DMS114 treated with DMSO at 0.1 percent for 48 hours (cell line): Measurements from ENCODE around the gene POLN.

Source experiments
- DNase-seq: peaks from one replicate; lab custom pipeline; 2025; ENCODE audit not compliant: unreplicated experiment; lab: John Stamatoyannopoulos, UW

The POLN gene

DNA sequence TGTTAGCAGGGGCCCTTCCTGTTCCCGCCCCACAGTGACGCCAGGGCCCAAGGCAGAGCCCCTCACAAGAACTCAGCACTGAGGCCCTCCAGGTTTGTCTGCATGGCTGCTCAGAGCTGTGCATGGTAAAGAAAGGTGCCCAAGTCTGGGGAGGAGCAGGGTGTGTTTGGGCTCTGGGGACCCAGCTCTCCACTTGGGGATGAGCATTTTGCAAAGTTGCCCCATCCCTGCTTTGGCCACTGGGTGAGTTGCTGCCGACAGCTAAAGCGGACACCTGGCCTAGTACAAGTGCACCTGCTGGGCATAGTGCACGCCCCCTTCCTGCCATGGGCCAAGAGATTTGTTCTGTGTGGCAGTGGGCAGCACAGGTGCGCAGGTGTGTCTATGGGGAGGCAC lies 22.0 kb upstream of the POLN start:
- no peak for DNase-seq

- no peak for DNase-seq
These were observed 21.0 kb upstream of the POLN start for GRCh38 chr4:2262944-2263250.

DNA sequence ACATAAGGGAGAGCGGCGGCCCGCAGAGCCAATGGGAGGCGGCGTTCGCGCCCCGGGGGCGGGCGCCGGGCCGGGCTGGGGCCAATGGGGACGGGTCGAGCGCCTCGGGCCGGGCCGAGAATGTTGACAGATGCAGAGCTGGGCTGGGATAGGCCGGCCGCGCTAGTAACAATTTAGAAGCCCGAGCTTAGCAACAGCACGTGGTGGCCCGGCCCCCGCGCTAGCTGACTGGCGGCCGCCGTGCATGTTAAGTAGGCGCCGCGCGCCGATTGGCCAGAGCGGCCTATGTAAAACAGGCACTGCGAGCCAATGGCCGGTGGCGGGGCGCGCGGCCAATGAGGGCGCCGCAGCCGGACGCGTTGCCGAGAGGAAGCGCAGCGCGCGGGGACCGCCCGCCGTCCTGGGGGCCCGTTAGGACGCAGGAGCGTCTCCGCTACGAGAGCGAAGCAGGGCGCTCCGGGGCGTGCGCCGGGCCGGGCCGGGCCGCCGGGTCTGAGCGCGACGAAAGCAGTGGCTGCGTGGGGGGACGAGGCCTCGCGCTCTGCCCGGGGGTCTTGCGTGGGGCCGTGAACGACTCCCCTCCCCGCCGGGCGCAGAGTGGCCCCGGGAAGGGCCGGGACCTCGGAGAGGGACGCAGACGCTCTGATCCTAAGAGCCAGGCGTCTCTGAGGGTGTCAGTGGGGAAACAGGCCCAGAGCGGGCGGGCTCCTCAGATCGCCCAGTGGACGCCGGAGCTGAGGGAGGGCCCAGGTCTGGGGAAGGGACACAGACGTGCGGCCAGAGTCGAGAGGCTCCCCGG lies 20.4 kb upstream of the POLN start:
- peak; percentile 95 for DNase-seq

DNA sequence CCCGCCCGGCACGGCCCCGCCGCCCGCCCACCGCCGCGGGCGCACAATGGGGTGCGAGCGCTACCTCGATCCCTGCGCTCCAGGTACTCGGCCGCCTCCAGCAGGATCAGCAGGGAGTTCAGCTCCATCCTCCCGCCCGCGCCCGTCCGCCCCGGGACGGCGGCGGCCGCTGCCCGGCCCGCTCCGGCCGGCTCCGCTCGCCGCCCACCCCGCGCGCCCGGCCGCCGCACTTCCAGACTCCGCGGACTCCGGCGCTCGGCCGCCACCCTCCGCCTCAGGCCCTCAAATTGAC lies 19.9 kb upstream of the POLN start, which contains the start of gene MXD4:
TSS of gene MXD4 (minus strand) at position 257 of the 292 bp plus-strand sequence. CDS start at position 128, 129 bp downstream.
- DNase-seq, result no peak

GRCh38 chr4:2261110-2261852 lies 19.4 kb upstream of the POLN start:
- DNase-seq, result no peak

DNA sequence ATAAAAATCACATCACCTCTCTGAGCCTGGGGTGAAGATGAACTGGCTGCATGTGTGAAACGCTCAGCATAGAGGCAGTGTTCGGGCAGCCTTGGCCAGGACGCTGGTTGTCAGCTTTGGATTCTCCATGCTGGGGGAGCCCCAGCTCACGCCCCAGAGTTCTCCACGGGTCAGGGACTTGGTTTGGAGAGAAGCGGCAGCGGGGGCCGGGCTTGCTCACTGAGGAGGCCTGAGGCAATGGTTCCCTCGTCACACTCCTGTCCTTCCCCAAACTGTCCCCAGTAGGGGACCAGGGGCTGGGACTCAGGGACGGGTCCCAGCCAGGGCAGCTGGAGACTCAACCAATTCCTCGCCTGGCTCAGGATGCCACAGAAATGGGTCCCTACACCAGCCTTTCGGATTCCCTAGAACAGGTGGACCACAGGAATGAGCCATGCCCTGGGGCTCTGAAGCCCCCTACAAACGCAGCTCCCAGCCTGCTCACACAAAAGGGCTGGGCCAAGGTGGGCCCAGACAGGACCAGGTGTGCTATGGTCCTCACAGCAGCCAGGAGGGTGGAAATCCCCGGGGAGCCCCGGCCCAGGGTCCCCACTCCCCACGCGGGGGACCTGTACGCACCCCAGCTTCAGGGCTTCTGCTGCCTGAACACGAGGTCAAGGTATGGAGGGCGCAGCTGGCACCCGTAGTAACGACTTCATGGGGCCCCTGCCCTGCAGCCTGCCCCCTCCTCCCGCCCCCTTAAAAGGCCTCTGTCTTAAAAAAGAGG lies 18.6 kb upstream of the POLN start:
- DNase-seq, result no peak

- DNase-seq, result no peak
These were observed 17.8 kb upstream of the POLN start for GRCh38 chr4:2259541-2260343.

GRCh38 chr4:2259036-2259540 lies 17.2 kb upstream of the POLN start:
- DNase-seq, result no peak

- no peak for DNase-seq
These were observed 16.4 kb upstream of the POLN start for GRCh38 chr4:2258091-2259035.

- no peak for DNase-seq
These were observed 15.6 kb upstream of the POLN start for GRCh38 chr4:2257361-2258081.

GRCh38 chr4:2256781-2257191 lies 14.9 kb upstream of the POLN start:
- no peak for DNase-seq

DNA sequence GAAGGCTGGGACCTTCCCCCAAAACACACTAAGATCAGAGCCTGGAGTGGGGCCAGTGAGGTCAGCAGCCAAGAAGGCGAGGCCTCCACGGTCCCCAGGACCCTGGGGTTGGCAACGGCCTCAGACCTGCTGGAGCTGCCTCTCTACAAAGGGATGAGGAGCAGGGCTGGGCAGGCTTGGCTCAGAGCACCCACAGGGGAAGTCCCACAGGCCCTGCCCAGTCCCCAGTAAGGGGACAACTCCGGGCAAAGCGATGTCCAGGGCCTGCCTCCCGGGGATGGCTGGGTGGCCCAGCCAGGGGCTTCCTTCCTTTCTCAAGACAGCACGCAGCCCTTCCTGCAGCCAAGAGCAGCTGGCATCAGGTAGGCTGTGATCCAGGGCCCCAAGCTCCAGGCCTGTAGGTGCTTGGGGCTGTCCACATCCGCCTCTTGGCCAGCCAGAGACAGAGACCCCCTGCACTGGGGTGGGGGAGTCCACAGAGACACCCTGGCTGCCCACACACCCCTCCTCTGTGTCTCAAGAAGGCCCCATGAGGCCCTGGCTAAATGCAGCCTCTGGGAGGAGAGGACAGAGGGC lies 14.3 kb upstream of the POLN start:
- DNase-seq, result no peak

- DNase-seq, result no peak
These were observed 13.7 kb upstream of the POLN start for GRCh38 chr4:2255501-2256155.

DNA sequence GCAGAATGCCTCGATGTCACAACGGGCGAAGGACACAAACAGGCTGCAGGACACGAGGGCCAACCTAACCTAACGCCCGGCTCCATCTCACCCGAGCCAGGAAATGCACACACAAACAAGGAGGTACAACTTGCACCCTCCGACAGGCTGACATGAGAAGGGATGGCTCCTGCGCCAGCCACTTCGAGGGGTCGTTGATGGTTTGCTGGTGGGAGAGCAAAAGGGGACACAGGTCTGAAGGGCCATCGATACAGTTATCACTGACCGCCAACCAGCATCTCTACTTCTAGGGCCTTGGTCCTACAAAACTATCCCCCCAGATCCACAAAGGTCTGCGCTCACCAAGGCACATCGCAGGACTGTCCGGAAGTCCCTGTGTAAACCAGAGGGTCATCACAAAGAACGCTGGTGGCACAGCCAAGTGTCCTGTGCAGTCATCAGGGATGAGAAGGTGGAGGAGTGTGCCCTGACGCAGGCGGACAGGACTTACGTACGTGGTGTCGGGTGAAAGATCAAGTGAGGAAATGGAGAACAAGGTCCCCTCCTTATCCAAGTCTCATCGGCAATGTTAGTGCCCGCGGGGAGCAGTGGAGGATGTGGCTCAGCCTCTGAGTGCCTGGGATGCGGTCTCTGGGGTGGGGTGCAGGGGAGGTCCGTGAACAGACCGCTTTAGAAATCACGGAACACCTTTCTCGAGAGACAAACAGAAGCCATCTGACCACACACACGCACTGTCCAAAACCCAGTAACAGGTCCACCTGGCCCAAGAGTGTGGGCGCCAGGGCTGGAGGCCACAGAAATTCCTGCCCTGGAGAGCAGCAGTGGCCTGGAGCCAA lies 13.0 kb upstream of the POLN start:
- no peak for DNase-seq

GRCh38 chr4:2253160-2254084 lies 11.5 kb upstream of the POLN start:
- DNase-seq, result no peak

- no peak for DNase-seq
These were observed 10.7 kb upstream of the POLN start for GRCh38 chr4:2252530-2253091.
